KBM-7 (cell line): Measurements from ENCODE around the gene CD2AP.

Experiments used
- DNase-seq: peaks from one replicate; pipeline ENCODE4 v3.0.0-alpha.2; 2015
- in situ Hi-C: fragments of 300-500 bp; cut with MboI; formaldehyde crosslinking; loops from 2 replicates; pipeline ENCODE4 v1.14.3; 2020; ENCODE audit warnings: low sequenced_read_pairs, low pct_unique_long_range_greater_than_20kb, mixed read lengths

CD2AP gene

DNA sequence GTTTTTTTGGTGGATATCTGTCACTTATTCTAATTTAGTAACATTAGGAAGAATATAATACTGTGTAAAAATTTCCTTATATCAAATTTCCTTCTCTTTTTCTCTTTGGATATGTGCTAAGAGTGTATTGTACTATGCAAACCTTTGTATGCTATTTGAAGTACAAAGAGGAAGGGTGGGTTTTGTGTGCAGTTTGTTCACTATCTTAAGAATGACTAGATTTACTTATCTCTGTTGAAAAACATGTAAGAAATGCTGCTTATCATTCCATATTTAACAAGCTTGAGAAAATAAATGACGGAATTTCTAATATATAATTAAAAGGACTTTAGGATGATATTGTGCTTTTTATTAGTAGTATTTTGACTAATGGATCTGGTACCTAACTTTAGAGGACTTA, 13.1 kb downstream of the CD2AP start:
- in situ Hi-C loops: no loop called here
- no peak for DNase-seq

DNA sequence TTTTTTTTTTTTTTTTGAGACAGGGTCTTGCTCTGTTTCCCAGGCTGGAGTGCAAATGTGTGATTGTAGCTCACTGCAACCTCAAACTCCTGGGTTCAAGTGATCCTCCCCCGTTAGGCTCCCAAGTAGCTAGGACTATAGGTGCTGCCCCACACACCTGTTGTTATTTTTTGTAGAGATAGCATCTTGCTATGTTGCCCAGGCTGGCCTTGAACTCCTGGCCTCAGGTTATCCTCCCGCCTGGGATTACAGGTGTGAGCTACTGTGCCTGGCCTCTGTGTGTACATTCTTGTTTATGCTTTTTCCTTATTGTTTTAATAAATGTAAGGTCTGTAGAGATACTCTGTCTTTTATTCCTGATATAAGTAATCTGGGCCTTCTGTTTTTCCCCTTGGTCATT, 14.8 kb downstream of the CD2AP start:
- no peak for DNase-seq
- in situ Hi-C loops: no loop called here

DNA sequence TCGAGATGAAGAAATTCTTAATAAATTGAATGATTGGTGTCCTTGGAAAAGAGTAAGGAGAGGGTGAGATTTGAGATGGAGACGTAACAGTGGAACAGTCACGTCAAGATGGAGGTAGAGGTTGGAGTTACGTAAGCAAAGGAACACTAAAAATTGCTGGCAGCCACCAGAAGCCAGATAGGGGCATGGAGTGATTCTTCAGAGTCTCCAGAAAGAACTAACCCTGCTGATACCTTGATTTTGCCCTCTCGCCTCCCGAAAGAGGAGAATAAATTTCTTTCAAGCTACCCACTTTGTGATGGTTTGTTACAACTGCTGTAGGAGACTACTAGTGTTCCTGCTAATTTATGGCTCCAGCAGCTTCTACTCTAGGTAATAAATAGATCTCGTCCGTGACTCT, 17.6 kb downstream of the CD2AP start:
- no peak for DNase-seq

DNA sequence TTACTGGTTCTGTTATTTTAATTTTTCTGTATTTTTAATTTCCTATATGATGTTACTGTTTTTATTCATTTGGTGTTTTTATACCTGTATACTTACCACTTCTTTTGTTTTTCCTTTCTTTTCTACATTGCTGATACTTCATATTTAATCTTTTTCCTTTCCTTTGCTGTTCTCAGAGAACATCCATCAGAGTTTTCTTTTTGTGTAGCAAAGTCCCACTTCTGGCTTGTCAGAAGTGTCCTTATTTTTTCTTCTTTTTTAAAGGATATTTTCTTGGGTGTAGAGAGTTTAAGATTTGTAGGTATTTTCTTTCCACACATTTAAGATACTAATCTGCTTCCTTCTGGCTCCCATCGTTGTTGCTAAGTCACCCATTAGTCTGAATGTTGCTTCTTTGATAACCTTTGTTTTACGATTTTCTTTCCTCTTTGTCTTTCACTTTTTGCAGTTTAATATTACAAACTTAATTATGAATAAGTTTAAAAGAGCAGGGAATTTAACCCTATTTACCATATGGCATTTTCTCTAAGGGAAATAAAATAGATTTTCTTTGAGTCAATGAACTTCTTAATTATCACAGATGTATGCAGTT, 18.5 kb downstream of the CD2AP start:
- in situ Hi-C loops: no loop called here
- DNase-seq: no peak

More for the DNA sequence above, 17.6 kb downstream of the CD2AP start:
- in situ Hi-C loops: no loop called here

DNA sequence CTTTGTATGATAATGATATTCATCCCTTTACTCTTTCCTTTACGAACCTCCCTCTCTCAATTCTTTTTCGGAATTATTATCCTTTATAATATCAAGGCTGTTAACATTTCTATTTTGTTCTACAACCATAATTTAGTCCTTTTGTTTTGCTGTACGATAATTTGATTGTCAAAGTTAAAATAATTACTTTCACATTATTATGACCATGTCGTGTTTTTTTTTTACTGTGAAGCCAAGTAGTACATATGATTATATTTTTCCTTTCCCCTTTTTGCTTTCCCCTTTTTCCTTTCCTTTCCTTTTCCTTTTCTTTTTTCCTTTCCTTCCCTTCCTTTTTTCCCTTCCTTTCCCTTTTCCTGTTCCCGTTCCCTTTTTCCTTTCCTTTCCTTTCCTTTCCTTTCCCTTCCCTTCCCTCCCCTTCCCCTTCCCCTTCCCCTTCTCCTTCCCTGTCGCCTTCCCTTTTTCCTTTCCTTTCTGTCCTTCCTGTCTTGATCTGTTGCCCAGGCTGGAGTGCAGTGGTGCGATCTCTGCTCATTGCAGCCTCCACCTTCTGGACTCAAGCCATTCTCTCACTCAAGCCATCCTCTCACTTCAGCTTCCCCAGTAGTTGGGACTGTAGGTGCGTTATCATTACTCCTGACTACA, 19.5 kb downstream of the CD2AP start:
- in situ Hi-C loops: no loop called here

DNA sequence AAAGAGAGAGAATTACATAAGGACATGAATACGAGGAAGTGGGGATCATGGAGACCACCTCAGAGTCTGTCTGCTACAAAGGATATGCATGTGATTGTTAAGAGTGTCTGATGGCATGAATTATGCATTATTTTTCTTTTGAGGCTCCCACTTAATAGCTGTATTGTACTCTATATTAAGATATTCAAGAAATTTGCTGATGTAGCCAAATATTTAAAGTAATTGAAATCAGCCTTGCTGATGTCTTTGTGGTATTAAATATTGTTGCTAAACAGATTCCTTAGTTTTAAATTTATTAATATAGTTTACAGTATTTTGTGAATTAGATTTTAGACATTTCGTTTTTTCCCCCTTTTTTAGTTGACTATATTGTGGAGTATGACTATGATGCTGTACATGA, 25.3 kb downstream of the CD2AP start:
- in situ Hi-C loops: no loop called here
- no peak for DNase-seq

More for the DNA sequence above, 19.5 kb downstream of the CD2AP start:
- no peak for DNase-seq

DNA sequence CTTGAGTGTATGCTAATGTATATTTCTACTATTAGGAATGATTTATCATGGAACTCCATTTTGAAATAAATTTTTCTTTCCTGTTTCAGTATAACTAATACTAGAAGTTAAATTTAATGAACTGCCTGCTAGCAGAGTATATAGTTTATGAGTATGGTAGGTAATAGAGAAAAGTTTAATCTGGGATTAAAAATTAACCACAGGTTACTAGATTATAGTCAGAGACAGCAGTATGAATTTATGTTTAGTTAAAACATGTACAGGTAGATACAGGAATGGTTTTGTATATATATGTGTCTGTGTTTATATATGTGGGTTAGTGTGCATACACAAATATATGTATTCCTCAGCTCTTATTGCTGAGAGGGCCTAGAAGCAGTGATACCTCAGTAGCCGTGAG, 32.3 kb downstream of the CD2AP start:
- in situ Hi-C loops: no loop called here

DNA sequence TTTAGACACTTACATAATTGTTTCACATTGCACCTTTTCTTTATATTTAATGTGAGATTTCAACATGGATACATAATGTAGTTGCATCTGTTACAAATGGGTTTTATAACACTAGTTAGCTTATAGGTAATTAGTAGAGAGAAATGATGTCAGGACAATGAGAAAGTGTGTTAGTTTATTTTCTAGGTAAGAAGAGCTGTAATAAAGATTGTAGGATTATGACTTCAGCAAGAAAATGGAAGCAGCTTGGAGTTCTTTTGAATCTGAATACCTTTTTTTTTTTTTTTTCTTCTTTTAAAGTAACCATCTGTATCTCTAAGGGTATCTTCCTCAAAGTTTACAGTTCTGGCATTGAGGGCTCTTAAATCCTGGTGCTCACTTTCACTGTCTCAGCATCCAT, 35.3 kb downstream of the CD2AP start:
- in situ Hi-C loops: no loop called here

More for the DNA sequence above, 32.3 kb downstream of the CD2AP start:
- DNase-seq: no peak

DNA sequence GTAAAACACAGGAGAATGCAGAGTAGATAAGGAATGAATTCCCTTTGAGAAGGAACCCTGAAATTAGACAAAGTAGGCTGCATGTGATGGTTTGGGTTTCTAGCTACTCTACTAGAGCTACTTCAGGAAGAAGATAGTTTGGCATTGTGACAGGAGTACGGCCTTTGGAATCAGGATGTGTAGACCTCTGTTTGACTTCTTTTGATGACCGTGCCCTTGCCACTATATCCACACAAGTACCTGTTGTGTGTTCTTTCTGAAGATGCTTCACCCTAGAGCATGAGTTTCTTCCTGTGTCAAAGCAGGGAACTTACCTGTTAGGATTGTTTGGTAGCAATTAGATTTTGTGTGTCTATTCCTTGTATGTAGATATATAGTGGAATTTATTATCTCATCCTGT, 41.7 kb downstream of the CD2AP start:
- DNase-seq: no peak
- in situ Hi-C loops: no loop called here

More for the DNA sequence above, 35.3 kb downstream of the CD2AP start:
- DNase-seq: no peak

DNA sequence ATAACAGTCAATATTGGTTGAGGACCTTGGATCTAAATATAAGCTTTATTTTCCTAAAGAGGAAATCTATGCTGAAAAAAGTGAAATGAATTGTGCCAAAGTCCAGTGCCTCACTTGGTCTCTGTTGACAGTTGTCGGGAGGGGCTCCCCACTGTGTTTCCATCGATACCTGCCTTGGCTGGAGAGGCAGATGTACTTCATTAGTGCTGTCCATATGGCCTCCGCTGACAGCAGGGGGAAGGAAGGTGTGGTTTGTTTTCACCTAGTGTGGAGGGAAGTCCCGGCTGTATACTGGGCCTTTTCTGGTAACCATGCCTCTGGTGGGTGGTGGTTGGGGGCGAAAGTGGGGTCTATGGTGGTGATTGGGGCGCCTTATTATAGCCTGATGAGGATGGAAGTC, 42.7 kb downstream of the CD2AP start:
- no peak for DNase-seq
- in situ Hi-C loops: no loop called here

DNA sequence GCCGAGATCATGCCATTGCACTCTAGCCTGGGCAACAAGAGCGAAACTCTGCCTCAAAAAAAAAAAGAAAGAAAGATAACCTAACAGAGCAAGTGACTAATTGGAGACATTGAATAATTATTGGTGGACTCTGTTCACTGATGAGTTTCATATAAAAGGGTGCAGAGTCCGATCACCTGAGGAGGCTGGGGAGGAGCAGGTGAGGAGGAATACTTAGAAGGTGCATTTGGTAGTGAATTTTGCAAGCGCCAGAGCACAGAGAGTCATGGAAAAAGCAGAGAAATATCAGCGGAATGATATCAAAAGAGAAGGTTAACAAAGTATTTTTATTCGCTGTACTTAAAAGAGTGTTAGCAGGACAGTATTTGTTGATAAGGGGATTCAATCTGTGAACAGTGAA, 44.4 kb downstream of the CD2AP start:
- DNase-seq: no peak
- in situ Hi-C loops: no loop called here

DNA sequence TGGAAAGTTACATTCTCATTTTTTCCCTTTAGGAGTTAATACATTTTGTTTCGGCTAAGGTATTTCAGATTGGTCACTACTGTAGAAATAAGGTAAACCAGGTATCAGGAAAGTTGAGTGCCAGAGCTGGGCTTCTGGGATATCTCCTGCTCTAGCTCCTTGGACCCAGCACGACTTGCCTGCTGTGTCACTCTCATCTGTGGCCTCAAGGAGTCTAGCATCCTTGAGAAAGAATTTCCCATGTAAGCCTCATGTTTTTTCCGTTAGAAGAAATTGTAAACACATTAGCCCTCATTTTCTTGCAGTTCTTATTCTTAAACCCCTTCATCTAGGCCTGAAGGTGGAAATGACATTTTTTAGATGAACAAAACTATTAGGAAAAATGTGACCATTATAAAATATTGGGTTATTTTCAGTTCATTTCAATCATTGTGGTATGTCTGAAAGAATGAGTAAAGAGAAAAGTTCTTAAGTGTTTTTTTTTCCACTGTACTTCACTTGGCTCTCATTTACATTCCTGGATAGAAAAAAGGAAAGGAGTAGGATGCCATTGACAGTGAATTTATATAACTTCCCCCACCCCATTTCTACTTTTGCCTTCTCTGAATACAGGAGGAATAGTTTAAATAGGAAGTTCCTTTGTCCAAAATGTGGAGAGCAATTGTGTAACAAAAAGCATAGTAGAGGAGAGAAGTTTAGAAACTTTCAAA, 46.7 kb downstream of the CD2AP start:
- no peak for DNase-seq
- in situ Hi-C loops: no loop called here

DNA sequence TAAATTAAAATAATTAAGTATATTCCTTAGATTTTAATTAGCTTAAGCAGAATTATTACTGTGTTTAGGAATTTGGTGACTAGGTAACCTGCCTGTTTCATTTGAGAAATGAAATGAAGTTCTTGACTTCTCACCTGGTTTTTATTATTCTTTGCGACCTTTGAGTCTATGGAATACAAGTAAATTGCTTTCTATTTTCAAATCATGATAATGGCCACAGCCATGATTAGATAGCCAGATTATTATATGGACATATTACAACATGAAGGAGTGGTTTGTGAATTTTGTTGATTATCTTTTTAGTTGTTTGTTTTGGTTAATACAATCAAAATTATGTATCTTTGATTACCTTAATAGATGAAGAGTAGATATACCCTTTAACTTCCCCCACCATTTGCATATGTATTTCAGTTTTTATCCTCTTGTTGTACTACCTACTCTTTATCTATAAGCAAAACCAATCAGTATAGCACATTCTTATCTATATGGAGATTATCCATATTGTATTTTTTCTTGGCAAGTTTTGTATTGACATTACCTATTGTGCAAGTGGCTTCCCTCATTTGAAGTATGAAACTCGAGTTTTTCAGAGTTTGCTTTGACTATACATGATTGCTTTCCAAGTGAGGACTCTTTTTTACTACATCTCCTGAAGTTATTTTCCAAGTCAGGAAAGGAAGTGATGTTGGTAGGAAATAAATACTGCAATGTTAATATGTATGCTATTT, 47.9 kb downstream of the CD2AP start:
- in situ Hi-C loops: no loop called here
- no peak for DNase-seq

DNA sequence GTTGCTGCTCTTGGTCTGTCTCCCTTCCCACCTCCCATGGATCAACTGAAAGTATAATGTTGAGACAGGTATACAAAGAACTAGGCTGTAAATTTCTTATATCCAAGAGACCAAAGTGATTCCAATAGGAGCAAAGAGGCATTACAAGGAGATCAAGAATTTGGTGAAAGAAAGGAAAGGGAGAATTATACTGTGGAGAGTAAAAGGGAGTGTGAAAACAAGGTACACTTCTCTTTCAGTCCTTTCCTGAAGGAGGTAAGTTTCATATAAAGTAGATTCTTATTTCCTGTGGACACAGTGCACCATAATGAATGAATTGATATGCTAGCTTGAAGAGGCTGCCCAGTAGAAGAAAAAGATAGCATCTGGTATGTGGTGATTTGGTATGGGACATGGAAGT, 49.7 kb downstream of the CD2AP start:
- in situ Hi-C loops: no loop called here
- DNase-seq: no peak

DNA sequence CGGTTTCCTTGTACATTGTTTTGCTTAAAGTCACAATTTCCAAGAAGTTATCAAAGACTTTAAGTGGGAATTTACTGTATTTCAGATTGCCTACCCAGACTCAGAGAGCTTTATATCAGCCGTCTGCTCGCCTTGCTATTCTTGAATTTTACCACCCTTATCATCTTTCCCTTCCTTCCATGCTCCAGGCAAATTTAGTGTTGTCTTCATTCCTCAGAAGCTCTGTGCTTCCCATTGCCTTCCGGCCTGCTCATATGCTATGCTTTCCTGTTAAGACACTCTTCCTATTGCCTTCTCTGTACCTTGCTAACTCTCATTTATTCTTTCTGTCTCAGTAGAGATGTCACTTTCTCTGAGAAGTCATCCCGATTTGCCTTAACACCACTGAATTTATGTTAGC, 52.1 kb downstream of the CD2AP start:
- no peak for DNase-seq

DNA sequence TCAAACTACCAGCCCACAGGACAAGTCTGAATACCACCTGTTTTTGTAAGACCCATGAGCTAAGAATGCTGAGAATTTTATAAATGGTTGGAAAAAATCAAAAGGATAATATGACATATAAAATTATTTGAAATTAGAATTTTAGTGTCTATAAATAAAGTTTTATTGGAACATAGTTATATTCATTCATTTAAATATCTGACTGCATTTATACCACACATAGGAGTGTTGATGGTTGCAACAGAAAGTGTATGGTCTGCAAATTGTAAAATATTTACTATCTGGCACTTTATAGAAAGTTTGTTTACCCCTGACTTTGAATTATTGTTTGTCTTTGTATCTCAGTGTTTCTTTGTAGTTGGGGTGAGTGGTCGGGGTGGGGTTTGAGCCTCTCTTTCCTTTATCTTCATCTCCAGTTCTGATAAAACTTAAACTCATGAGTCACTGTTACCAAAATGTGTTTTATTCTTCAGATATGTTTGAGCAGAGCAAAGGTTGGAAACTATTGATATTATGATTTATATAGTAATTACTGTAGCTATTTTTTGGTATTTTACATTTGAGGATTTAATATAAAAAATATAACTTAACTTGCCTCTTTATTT, 55.5 kb downstream of the CD2AP start:
- in situ Hi-C loops: no loop called here
- no peak for DNase-seq

More for the DNA sequence above, 52.1 kb downstream of the CD2AP start:
- in situ Hi-C loops: no loop called here

DNA sequence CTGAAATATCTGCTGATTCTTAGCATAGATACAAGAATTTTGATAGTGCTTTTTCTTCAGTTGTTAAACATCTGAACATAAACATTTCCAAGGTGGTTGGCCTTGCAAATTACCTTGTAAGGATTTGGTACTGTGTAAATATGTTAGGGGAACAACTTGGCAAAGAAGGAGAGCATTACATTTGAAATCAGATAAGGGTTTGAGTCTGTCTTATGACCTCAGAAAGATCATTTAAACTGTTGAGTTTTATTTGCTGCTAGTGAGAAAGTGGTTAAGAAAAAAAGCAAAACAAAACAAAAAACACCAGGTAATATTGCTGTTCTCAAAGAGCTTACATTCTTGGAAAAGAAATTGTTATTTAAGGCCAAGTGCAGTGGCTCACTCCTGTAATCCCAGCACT, 56.5 kb downstream of the CD2AP start:
- in situ Hi-C loops: no loop called here

DNA sequence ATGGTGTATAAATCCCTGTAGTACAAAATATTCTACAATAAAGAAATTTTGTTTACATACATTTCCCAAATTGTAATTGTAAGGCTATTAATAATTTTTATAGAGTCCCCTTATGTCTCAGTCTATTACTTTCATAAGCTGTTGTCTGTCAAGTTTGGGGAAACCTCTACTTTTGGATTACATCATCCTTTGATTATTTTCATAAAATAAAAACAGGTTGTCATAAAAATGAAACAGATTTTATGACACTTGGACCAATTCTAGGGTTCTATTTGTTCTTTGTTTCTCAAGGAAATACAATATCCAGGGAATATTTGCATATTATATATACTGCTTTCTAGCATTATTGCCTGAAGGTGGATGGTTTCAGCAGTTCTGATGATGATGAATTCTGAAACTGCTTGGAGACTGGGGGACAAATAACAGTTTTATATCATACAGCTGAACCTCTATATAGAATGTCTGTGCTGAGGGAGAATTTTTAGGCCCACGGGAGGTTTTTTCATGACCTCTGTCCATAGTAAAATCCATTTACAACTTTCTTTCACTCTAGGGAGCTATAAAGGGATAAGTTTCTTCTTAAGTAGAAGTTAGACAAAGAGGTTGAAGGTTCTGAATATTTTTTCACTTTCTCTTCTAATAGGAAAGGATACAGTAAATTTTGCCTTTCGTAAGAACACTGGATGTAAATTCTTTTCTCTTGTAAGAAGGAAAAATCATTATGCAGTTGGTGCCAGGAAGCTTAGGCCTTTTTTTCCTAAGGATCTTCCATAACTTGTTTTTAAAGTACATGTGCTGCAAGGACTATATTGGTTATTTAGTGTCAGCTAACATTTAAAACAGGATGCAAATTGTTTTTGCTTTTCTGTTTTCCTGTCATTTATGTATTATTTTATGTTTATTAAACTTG, 58.0 kb downstream of the CD2AP start:
- in situ Hi-C loops: no loop called here
- no peak for DNase-seq

More for the DNA sequence above, 56.5 kb downstream of the CD2AP start:
- DNase-seq: no peak
